Peyer's patch (tissue), 4 donors: ENCODE results near the gene IFITM2.

Source experiments
- CTCF ChIP-seq, 6 experiments: fragments of 450-650 bp in 4 of 6; fragments of 200-600 bp in 2 of 6; sonication (generic) in 1 of 6; IDR thresholded peaks; one replicate each; pipeline ENCODE4 v1.5.1; 2017 to 2019; ENCODE audit warnings: antibody characterized with exemption in 6 of 6, mild to moderate bottlenecking in 3 of 6, moderate library complexity in 1 of 6
- POLR2A ChIP-seq, 2 donors: fragments of 450-650 bp; IDR thresholded peaks; one replicate each; pipeline ENCODE4 v1.5.1; 2017; ENCODE audit warnings: antibody characterized with exemption in 2 of 2, mild to moderate bottlenecking in 2 of 2, moderate library complexity in 2 of 2

DNA sequence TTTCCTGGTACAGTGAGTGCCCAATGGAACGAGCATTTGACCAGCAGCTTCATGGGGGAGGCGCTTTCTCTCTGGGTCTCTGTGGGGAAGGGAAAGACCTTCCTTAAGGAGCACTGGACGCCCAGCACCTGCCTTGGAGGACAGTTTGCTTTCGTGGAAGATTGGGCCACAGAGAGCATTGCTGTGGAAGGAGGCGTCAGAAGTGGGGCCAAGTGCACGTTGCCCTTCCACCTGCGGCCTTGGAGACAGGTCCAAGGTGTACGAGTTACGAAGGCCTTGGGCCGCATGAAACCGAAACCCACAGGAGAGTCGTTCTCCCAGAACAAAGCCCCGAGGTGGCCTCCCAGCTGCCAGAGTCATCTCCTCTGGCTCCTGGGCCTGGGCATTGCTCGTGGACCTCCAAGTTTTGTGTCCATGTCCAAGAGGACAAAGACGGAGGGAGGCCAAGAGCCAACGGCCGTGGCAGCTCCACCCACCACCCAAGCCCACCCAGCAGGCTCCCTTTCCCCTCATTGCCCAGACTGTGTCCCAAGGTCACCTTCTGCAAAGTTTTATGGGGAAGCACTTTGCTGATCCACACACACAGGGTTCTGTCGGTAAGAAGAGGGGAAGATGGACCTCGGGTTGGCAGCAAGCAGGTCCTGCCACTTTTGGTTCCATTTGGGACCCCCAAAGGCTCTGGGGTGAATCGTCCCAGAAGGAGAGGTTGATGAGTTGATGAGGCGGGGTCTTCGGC lies 35.3 kb upstream of the IFITM2 start:
- TF ChIP-seq CTCF (IDR thresholded peaks at IDR 0.05) (peak in 1 of 6 experiments; percentile 4), POLR2A (IDR thresholded peaks at IDR 0.05) (peak; percentile 70 to 77)
